GM18505 (cell line): Measurements from ENCODE around the gene COLQ.

ENCODE experiments used
- ATAC-seq: cut with Tn5 transposase; IDR thresholded peaks from one replicate; pipeline ENCODE4 v1.9.1; 2021; ENCODE audit not compliant: unreplicated experiment
- POLR2A ChIP-seq: IDR thresholded peaks from 4 replicates; pipeline ENCODE4 v1.6.1; 2011; ENCODE audit warnings: borderline replicate concordance; ENCODE audit not compliant: insufficient read depth, insufficient read length; ENCODE audit errors: extremely low read depth

COLQ gene

GRCh38 chr3:15452156-15452555 is 69.3 kb downstream of the COLQ start:
- no peak for ATAC-seq
- TF ChIP-seq POLR2A: no peak

DNA sequence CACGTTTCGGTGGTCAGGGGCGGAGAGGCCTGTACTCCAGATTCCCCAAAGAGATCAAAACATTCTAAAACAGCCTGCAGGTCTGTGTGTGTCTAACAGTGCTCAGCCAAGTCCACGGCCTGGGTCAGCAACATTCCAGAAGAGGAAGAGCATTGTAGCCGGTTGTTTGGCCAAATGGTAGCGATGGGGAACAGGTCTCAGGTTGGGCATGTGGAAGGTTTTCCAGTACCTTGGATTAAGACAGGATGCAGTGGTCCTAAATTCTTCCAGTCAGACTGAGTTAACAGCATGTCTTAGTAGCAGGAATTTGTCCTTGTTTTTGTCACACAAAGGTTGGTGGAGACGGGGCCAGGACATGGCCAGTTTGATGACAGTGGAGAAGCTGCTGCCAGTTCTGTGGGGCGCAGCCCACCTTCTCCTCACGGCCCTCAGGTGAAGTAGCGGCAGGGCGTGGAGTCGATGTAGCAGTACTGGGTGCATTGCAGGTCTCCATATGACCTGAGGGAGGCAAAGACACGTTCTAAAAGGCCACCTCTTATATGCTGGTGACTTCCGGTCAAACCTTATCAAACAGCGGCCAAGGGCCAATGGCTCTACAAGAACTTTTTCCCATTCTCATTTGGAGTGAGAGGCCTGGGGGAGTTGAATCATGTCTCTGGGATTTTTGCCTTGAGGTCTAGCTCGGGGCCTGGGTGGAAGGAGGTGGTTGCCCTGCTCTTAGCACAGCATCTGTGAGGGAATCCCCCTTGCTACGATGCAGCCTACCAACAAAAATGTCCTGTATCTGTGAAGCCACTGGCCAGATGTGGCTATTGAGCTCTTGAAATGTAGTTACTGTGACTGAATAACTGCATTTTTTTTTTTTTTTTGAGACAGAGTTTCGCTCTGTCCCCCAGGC is 70.0 kb downstream of the COLQ start:
- ATAC-seq: no peak
- TF ChIP-seq POLR2A: no peak

GRCh38 chr3:15450438-15451215 is 70.9 kb downstream of the COLQ start:
- TF ChIP-seq POLR2A: no peak
- ATAC-seq: no peak

DNA sequence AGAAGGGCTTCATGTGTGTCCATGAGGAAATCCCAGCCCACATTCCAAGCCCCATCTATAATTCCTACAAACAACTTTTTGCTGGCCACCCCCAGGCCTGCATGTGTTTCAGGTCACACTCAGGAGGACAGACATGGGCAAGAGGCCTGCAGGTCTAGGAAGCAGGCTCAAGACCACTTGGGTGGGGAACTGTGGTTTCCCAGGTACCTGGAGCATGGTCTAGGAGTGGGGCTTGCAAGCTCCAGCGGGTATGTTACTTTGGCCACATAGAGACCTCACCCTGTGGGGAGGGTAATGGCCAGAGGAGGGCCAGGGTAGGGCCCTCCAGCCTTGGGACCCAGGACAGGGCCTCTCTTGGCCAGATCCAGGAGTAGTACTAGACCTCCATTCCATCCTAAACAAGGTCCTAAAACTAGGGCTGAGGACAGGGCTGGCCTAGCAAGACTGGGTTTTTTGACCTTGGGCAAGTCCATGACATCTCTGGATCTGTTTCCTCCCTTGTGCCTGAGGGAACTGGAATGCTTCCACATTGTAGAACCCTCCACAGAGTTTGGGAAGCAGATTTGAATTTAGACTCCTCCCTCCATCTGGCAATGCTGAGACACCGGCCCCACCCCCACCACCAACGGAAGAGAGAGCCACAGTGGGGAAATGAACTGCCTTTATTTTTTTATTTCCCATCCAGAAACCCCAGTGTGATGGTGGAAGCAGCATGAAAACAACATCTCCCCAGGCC is 71.8 kb downstream of the COLQ start:
- no peak for TF ChIP-seq POLR2A
- no peak for ATAC-seq

DNA sequence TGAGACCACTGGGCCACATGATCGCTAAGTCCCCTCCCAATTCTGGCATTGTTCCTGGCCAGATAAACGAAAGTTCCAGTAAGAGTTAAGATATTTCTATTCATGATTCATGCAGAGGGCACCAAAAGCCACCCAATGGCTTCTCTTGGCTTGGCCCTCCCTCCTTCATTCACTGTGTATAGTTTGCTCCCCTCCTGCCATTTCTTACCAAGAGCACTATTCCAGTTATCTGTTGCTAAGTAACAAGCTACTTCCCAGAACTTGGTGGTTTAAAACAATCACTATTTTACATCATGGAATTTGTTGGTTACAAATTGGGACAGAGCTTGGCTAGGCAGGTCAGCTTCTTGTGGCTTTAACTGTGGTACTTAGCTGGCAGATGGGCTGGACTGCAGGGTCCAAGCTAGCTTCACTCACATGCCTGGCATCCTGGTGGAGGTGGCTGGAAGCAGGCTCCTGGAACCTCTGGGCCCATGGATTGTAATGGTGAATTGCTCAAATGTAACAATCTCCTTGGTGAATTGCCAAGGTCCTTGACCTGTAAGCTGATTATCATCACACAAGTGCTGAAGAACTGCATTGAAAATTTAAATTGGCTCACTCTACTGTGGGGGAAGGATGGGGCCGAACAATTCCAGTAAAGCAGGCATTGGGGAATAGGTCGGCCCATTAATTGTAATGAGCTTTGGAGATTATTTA is 77.5 kb downstream of the COLQ start:
- no peak for TF ChIP-seq POLR2A
- no peak for ATAC-seq

DNA sequence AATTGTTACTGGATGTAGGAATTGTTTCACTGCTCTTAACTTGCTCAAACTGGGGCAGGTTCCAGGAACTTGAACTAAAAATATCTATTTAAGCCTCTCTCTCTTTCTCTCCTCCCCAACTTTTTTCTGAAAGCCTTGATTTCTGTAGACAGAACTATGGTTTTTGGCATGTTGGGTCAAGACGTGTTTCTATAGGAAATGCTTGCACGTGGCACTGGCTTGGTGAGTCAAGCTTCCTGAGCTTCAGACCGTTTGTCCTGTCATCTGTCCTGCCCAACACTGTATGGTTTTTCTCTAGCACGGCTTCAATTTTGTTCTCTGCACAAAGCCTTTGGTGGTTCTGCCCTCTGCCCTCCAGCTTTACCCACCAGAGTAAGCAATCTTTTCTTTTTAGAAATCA is 80.6 kb downstream of the COLQ start:
- TF ChIP-seq POLR2A: no peak
- ATAC-seq: no peak

GRCh38 chr3:15439476-15439875 is 82.0 kb downstream of the COLQ start:
- no peak for TF ChIP-seq POLR2A
- ATAC-seq: no peak

DNA sequence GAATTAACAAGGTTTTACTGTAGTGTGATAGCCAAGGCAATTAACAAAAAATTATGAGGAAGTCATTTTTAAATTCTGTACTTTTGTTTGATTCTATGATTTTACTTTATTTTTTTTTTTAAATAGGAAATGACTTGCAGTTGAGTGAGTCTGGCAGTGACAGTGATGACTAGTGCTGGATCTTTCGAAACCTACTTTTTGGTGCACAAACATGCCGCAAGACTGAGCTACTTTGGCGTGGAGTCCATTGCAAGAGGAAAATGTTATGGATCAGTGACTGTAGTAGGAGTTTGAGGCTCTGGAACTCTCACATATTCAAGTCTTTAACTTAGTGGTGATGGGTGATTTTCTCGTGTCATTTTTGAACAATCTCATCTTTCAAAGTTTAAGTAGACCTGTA is 82.5 kb downstream of the COLQ start:
- ATAC-seq: no peak
- no peak for TF ChIP-seq POLR2A

DNA sequence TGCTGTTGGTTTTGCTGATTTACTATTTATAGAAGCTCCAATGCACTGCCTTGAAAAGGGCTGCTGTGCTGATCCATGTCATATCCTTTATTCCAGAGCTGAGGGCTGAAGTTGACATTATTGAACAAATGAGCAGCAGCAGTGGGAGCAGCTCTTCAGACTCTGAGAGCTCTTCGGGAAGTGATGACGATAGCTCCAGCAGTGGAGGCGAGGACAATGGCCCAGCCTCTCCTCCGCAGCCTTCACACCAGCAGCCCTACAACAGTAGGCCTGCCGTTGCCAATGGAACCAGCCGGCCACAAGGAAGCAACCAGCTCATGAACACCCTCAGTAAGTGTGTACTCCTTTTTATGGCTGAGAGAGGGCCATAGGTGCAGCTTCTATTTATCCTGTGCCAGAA is 85.3 kb downstream of the COLQ start:
- no peak for ATAC-seq
- no peak for TF ChIP-seq POLR2A

DNA sequence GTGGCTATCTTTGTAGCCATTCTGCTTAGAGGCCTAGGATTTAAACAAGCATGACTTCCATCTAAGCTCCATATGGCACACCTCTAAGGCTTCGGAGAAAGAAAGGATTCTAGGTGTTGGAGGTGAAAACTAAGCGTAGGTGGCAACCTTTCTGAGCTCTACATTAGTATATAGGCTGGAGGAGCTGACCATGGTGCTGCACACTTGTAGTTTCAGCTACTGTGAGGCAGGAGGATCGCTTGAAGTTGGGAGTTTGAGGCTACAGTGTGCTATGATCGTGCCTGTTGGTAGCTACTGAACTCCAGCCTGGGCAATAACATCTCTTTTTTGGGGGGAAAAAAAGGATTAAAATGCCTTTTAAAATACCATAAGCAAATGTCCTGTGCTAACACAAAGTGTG is 86.8 kb downstream of the COLQ start:
- ATAC-seq: no peak
- TF ChIP-seq POLR2A: no peak

GRCh38 chr3:15433531-15433930 is 88.0 kb downstream of the COLQ start:
- no peak for ATAC-seq
- no peak for TF ChIP-seq POLR2A

DNA sequence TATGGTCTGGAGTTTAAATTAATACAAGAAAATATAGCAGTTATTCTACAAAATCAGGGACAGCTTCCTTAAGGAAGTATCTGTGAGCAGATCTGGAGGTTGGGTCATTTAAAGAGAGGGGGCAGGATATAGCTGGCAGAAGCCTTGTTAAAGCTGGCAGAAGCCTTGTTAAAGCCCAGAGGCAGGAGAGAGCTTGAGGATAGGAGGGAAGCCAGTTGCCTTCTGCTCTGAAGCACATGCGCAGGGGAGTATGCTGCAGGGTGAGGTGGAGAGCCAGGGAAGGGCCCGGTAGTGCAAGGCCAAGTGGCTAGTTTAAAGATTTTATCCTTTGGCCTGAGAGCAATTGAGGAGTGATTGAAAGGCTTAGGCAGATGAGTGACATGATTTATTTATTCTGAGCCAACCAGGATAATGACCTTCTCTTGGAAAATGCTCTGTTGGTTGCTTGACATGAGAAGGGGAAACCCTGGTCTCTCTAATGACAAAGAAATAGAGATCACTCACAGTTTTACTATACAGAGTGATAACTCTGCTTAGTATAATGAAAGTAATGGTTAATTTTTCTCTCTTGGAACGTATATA is 90.2 kb downstream of the COLQ start:
- ATAC-seq: no peak

More for the DNA sequence above, 90.2 kb downstream of the COLQ start:
- no peak for TF ChIP-seq POLR2A
